ENCODE results near the gene PRPSAP1.
A peak's percentile ranks its signal among the peaks of the same experiment; 100 is the strongest.

Gene PRPSAP1

GRCh38 chr17:76264755-76265623, 88.7 kb downstream of the PRPSAP1 start, which contains the start of gene UBALD2:
TSS of gene UBALD2 (plus strand) at chr17:76265348. CDS start at chr17:76265506, 158 bp downstream.
- DNase-seq: peak; percentile 99

GRCh38 chr17:76264425-76264754, 89.3 kb downstream of the PRPSAP1 start:
- DNase-seq: no peak

GRCh38 chr17:76263896-76264295, 89.8 kb downstream of the PRPSAP1 start:
- no peak for DNase-seq

- peak; percentile 64 for DNase-seq
Measured at GRCh38 chr17:76262732-76263344, 90.9 kb downstream of the PRPSAP1 start.

GRCh38 chr17:76261421-76262215, 92.1 kb downstream of the PRPSAP1 start:
- no peak for DNase-seq

GRCh38 chr17:76260669-76261068, 93.0 kb downstream of the PRPSAP1 start:
- DNase-seq: no peak

- DNase-seq: no peak
Measured at GRCh38 chr17:76260220-76260619, 93.5 kb downstream of the PRPSAP1 start.

All from SHP77 treated with DMSO at 0.1 percent for 48 hours (cell line).